ENCODE data around the gene OAS3.

The OAS3 gene

GRCh38 chr12:112962561-112962960, 24.3 kb downstream of the OAS3 start:
- no peak for DNase-seq

- no peak for DNase-seq
Observed at GRCh38 chr12:112963227-112963861, 25.1 kb downstream of the OAS3 start.

GRCh38 chr12:112964067-112964670, 25.9 kb downstream of the OAS3 start:
- DNase-seq, result no peak

- no peak for DNase-seq
Observed at GRCh38 chr12:112964915-112965314, 26.6 kb downstream of the OAS3 start.

- DNase-seq, result no peak
Observed at GRCh38 chr12:112965643-112966042, 27.4 kb downstream of the OAS3 start.

- DNase-seq, result no peak
Observed at GRCh38 chr12:112967306-112967705, 29.0 kb downstream of the OAS3 start.

- no peak for DNase-seq
Observed at GRCh38 chr12:112967858-112968257, 29.6 kb downstream of the OAS3 start.

GRCh38 chr12:112969547-112970306, 31.5 kb downstream of the OAS3 start:
- DNase-seq, result no peak

GRCh38 chr12:112970391-112970790, 32.1 kb downstream of the OAS3 start:
- no peak for DNase-seq

- DNase-seq, result no peak
Observed at GRCh38 chr12:112971248-112971647, 33.0 kb downstream of the OAS3 start.

- DNase-seq, result no peak
Observed at GRCh38 chr12:112973011-112973735, 34.9 kb downstream of the OAS3 start.

GRCh38 chr12:112973818-112974231, 35.6 kb downstream of the OAS3 start:
- DNase-seq, result no peak

- no peak for DNase-seq
Observed at GRCh38 chr12:112974904-112975303, 36.6 kb downstream of the OAS3 start.

- no peak for DNase-seq
Observed at GRCh38 chr12:112977139-112977538, 38.9 kb downstream of the OAS3 start.

GRCh38 chr12:112977641-112978040, 39.4 kb downstream of the OAS3 start:
- DNase-seq, result no peak

- no peak for DNase-seq
Observed at GRCh38 chr12:112978163-112979040, 40.1 kb downstream of the OAS3 start, which contains the start of gene OAS2. OAS2 (plus strand) TSS chr12:112978519; CDS start chr12:112978609, 90 bp downstream.

GRCh38 chr12:112979041-112979680, 40.9 kb downstream of the OAS3 start:
- DNase-seq, result no peak

GRCh38 chr12:112980491-112981158, 42.4 kb downstream of the OAS3 start:
- DNase-seq, result no peak

GRCh38 chr12:112985642-112986290, 47.5 kb downstream of the OAS3 start:
- no peak for DNase-seq

- no peak for DNase-seq
Observed at GRCh38 chr12:112986291-112986800, 48.1 kb downstream of the OAS3 start.

Measured in cortex of kidney (tissue), 1 donor.